ENCODE results near the gene DIABLO. TPM values are rescaled to one million over a fixed set of nuclear protein-coding genes. Genes with fewer than 3 reads are reported as not detected.
A peak's percentile ranks its signal among the peaks of the same experiment; 100 is the strongest.

DIABLO gene
- polyA plus RNA-seq, 4 donors: 54.0 to 68.4 (median 57.8) TPM

GRCh38 chr12:122190842-122191668, 34.8 kb downstream of the DIABLO start:
- H3K4me3 ChIP-seq (ENCODE audit: low read depth in 1 of 3, low read length in 3 of 3): no peak overlapping the region

GRCh38 chr12:122189626-122190475, 36.0 kb downstream of the DIABLO start:
- no peak overlapping the region for H3K4me3 ChIP-seq (ENCODE audit: low read depth in 1 of 3, low read length in 3 of 3)
- no peak overlapping the region for H3K27ac ChIP-seq (ENCODE audit: low read depth in 1 of 3, low read length in 2 of 3)
- H3K27me3 ChIP-seq (ENCODE audit: control insufficient read depth in 3 of 3, insufficient read depth in 3 of 3, low read length in 3 of 3): no peaks in the 10 kb centered on the region
- FAIRE-seq (no peak), DNase-seq (no peak)
- H3K4me1 ChIP-seq (ENCODE audit: control insufficient read depth in 3 of 3, insufficient read depth in 2 of 3, low read depth in 1 of 3, low read length in 2 of 3): no peaks in the 10 kb centered on the region
- no peaks in the 10 kb centered on the region for H3K36me3 ChIP-seq (ENCODE audit: control insufficient read depth in 3 of 3, insufficient read depth in 2 of 3, low read depth in 1 of 3, low read length in 3 of 3)
- 86 to 89% (median 88%) methylated on average over 33 to 34 of the region's 34 CpGs for WGBS, 3 donors
- H3K9me3 ChIP-seq (ENCODE audit: control insufficient read depth in 2 of 2, insufficient read depth in 1 of 2, low read depth in 1 of 2, low read length in 1 of 2): no peaks in the 10 kb centered on the region

More at GRCh38 chr12:122190842-122191668, 34.8 kb downstream of the DIABLO start:
- Histone ChIP-seq H3K27me3 (ENCODE audit: control insufficient read depth in 3 of 3, insufficient read depth in 3 of 3, low read length in 3 of 3) (no peaks in the 10 kb centered on the region), H3K36me3 (ENCODE audit: control insufficient read depth in 3 of 3, insufficient read depth in 2 of 3, low read depth in 1 of 3, low read length in 3 of 3) (no peaks in the 10 kb centered on the region), H3K9me3 (ENCODE audit: control insufficient read depth in 2 of 2, insufficient read depth in 1 of 2, low read depth in 1 of 2, low read length in 1 of 2) (peaks cover 0 to 5% of the 10 kb centered on the region in 2 donors), H3K27ac (ENCODE audit: low read depth in 1 of 3, low read length in 2 of 3) (no peak overlapping the region), H3K4me1 (ENCODE audit: control insufficient read depth in 3 of 3, insufficient read depth in 2 of 3, low read depth in 1 of 3, low read length in 2 of 3) (no peaks in the 10 kb centered on the region)
- FAIRE-seq: no peak
- 60 to 67% (median 62%) methylated on average over 18 of the region's 18 CpGs for WGBS, 3 donors
- peak; percentile 80 to 81 for DNase-seq

- H3K9me3 ChIP-seq (ENCODE audit: control insufficient read depth in 2 of 2, insufficient read depth in 1 of 2, low read depth in 1 of 2, low read length in 1 of 2): no peaks in the 10 kb centered on the region
- peaks cover 0 to 6% (median 0%) of the 10 kb centered on the region in 3 donors for H3K4me1 ChIP-seq (ENCODE audit: control insufficient read depth in 3 of 3, insufficient read depth in 2 of 3, low read depth in 1 of 3, low read length in 2 of 3)
- FAIRE-seq: no peak
- H3K36me3 ChIP-seq (ENCODE audit: control insufficient read depth in 3 of 3, insufficient read depth in 2 of 3, low read depth in 1 of 3, low read length in 3 of 3): no peaks in the 10 kb centered on the region
- no peak for DNase-seq
- peaks cover 0 to 2% (median 0%) of the 10 kb centered on the region in 3 donors for H3K27me3 ChIP-seq (ENCODE audit: control insufficient read depth in 3 of 3, insufficient read depth in 3 of 3, low read length in 3 of 3)
- 76 to 88% (median 82%) methylated on average over 12 of the region's 12 CpGs for WGBS, 3 donors
- H3K4me3 ChIP-seq (ENCODE audit: low read depth in 1 of 3, low read length in 3 of 3): no peak overlapping the region
- H3K27ac ChIP-seq (ENCODE audit: low read depth in 1 of 3, low read length in 2 of 3): no peak overlapping the region
Observed at GRCh38 chr12:122187466-122187865, 38.4 kb downstream of the DIABLO start.

GRCh38 chr12:122185494-122186082, 40.3 kb downstream of the DIABLO start:
- DNase-seq (peak in 1 of 2 donors; percentile 29), FAIRE-seq (no peak)
- peaks cover 0 to 2% (median 0%) of the 10 kb centered on the region in 3 donors for H3K27me3 ChIP-seq (ENCODE audit: control insufficient read depth in 3 of 3, insufficient read depth in 3 of 3, low read length in 3 of 3)
- H3K27ac ChIP-seq (ENCODE audit: low read depth in 1 of 3, low read length in 2 of 3): no peak overlapping the region
- no peaks in the 10 kb centered on the region for H3K9me3 ChIP-seq (ENCODE audit: control insufficient read depth in 2 of 2, insufficient read depth in 1 of 2, low read depth in 1 of 2, low read length in 1 of 2)
- no peak overlapping the region for H3K4me3 ChIP-seq (ENCODE audit: low read depth in 1 of 3, low read length in 3 of 3)
- WGBS, 3 donors: 61 to 77% (median 70%) methylated on average over 9 to 10 of the region's 10 CpGs
- H3K36me3 ChIP-seq (ENCODE audit: control insufficient read depth in 3 of 3, insufficient read depth in 2 of 3, low read depth in 1 of 3, low read length in 3 of 3): no peaks in the 10 kb centered on the region
- H3K4me1 ChIP-seq (ENCODE audit: control insufficient read depth in 3 of 3, insufficient read depth in 2 of 3, low read depth in 1 of 3, low read length in 2 of 3): peaks cover 0 to 7% (median 0%) of the 10 kb centered on the region in 3 donors

- peaks cover 0 to 7% (median 0%) of the 10 kb centered on the region in 3 donors for H3K4me1 ChIP-seq (ENCODE audit: control insufficient read depth in 3 of 3, insufficient read depth in 2 of 3, low read depth in 1 of 3, low read length in 2 of 3)
- no peak overlapping the region for H3K27ac ChIP-seq (ENCODE audit: low read depth in 1 of 3, low read length in 2 of 3)
- no peaks in the 10 kb centered on the region for H3K36me3 ChIP-seq (ENCODE audit: control insufficient read depth in 3 of 3, insufficient read depth in 2 of 3, low read depth in 1 of 3, low read length in 3 of 3)
- no peaks in the 10 kb centered on the region for H3K9me3 ChIP-seq (ENCODE audit: control insufficient read depth in 2 of 2, insufficient read depth in 1 of 2, low read depth in 1 of 2, low read length in 1 of 2)
- 88 to 96% (median 95%) methylated on average over 7 of the region's 7 CpGs for WGBS, 3 donors
- no peak for FAIRE-seq
- no peak overlapping the region for H3K4me3 ChIP-seq (ENCODE audit: low read depth in 1 of 3, low read length in 3 of 3)
- DNase-seq: no peak
- peaks cover 0 to 2% (median 0%) of the 10 kb centered on the region in 3 donors for H3K27me3 ChIP-seq (ENCODE audit: control insufficient read depth in 3 of 3, insufficient read depth in 3 of 3, low read length in 3 of 3)
Observed at GRCh38 chr12:122185079-122185478, 40.8 kb downstream of the DIABLO start.

GRCh38 chr12:122184517-122184916, 41.3 kb downstream of the DIABLO start:
- DNase-seq (no peak), FAIRE-seq (no peak)
- peaks cover 0 to 7% (median 0%) of the 10 kb centered on the region in 3 donors for H3K4me1 ChIP-seq (ENCODE audit: control insufficient read depth in 3 of 3, insufficient read depth in 2 of 3, low read depth in 1 of 3, low read length in 2 of 3)
- H3K36me3 ChIP-seq (ENCODE audit: control insufficient read depth in 3 of 3, insufficient read depth in 2 of 3, low read depth in 1 of 3, low read length in 3 of 3): no peaks in the 10 kb centered on the region
- no peak overlapping the region for H3K27ac ChIP-seq (ENCODE audit: low read depth in 1 of 3, low read length in 2 of 3)
- H3K27me3 ChIP-seq (ENCODE audit: control insufficient read depth in 3 of 3, insufficient read depth in 3 of 3, low read length in 3 of 3): peaks cover 0 to 2% (median 0%) of the 10 kb centered on the region in 3 donors
- no peaks in the 10 kb centered on the region for H3K9me3 ChIP-seq (ENCODE audit: control insufficient read depth in 2 of 2, insufficient read depth in 1 of 2, low read depth in 1 of 2, low read length in 1 of 2)
- 74 to 86% (median 85%) methylated on average over 18 of the region's 18 CpGs for WGBS, 3 donors
- H3K4me3 ChIP-seq (ENCODE audit: low read depth in 1 of 3, low read length in 3 of 3): no peak overlapping the region

DNA sequence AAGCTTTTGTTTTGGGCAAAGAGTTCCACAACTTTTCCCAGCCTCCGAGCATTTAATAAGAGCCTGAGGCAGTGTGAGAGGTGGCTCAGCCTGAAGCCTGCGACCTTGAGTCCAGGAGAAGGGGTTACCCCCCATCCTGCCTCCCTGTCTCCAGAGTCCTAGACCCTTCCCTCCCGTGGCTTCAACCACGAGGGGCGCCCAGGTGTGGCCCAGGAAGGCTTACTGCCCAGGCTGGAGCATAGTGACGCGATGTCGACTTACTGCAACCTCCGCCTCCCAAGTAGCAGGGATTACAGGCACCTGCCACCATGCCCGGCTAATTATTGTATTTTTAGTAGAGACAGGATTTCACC, 42.3 kb downstream of the DIABLO start:
- DNase-seq (no peak), FAIRE-seq (no peak)
- no peaks in the 10 kb centered on the region for H3K9me3 ChIP-seq (ENCODE audit: control insufficient read depth in 2 of 2, insufficient read depth in 1 of 2, low read depth in 1 of 2, low read length in 1 of 2)
- H3K27me3 ChIP-seq (ENCODE audit: control insufficient read depth in 3 of 3, insufficient read depth in 3 of 3, low read length in 3 of 3): peaks cover 0 to 2% (median 0%) of the 10 kb centered on the region in 3 donors
- WGBS, 3 donors: 77 to 83% (median 82%) methylated on average over 10 of the region's 10 CpGs
- H3K27ac ChIP-seq (ENCODE audit: low read depth in 1 of 3, low read length in 2 of 3): no peak overlapping the region
- no peaks in the 10 kb centered on the region for H3K36me3 ChIP-seq (ENCODE audit: control insufficient read depth in 3 of 3, insufficient read depth in 2 of 3, low read depth in 1 of 3, low read length in 3 of 3)
- peaks cover 0 to 7% (median 0%) of the 10 kb centered on the region in 3 donors for H3K4me1 ChIP-seq (ENCODE audit: control insufficient read depth in 3 of 3, insufficient read depth in 2 of 3, low read depth in 1 of 3, low read length in 2 of 3)
- peak overlapping the region in 2 of 3 donors; percentile 4 to 63 for H3K4me3 ChIP-seq (ENCODE audit: low read depth in 1 of 3, low read length in 3 of 3)

All from small intestine (tissue), 7 donors.